Kidney (tissue), 14 donors: Measurements from ENCODE around the gene TBX15. TPM values are rescaled to one million over a fixed set of nuclear protein-coding genes. Genes with fewer than 3 reads are reported as not detected.

Experiments used
- DNase-seq, 5 donors: peaks; one replicate each; pipeline ENCODE4 v3.0.0-alpha.2; 2013 to 2020
- FAIRE-seq: peaks from 2 replicates; lab custom pipeline; 2012; peaks lifted over from hg19 to GRCh38; lab: Jason Lieb, UNC
- H3K27ac ChIP-seq, 2 donors: one replicate each; pipeline ENCODE4 v1.7.0; 2013; ENCODE audit warnings: low read depth in 2 of 2, low read length in 2 of 2, inconsistent platforms in 1 of 2
- H3K27me3 ChIP-seq: one replicate; pipeline ENCODE4 v1.7.1; 2013; ENCODE audit warnings: low read length, inconsistent platforms; ENCODE audit not compliant: control insufficient read depth, insufficient read depth
- H3K36me3 ChIP-seq, 3 donors: one replicate each; pipeline versions ENCODE4 v1.7.0 to v1.7.1; 2013; ENCODE audit warnings: low read length in 3 of 3, control low read depth in 1 of 3, inconsistent platforms in 1 of 3; ENCODE audit not compliant: insufficient read depth in 3 of 3, control insufficient read depth in 2 of 3
- H3K4me1 ChIP-seq, 3 donors: one replicate each; pipeline versions ENCODE4 v1.7.0 to v1.7.1; 2013; ENCODE audit warnings: low read length in 3 of 3, inconsistent platforms in 1 of 3, low read depth in 1 of 3; ENCODE audit not compliant: control insufficient read depth in 2 of 3, insufficient read depth in 2 of 3
- H3K4me3 ChIP-seq, 3 donors: one replicate each; pipeline versions ENCODE4 v1.7.0 to v1.8.1; 2013; ENCODE audit warnings: low read length in 3 of 3, control low read depth in 1 of 3, inconsistent platforms in 1 of 3
- H3K9ac ChIP-seq, 3 donors: one replicate each; pipeline versions ENCODE4 v1.7.0 to v1.7.1; 2013; ENCODE audit warnings: low read length in 3 of 3, control low read depth in 1 of 3, inconsistent platforms in 1 of 3
- H3K9me3 ChIP-seq, 3 donors: one replicate each; pipeline versions ENCODE4 v1.7.0 to v1.7.1; 2013; ENCODE audit warnings: low read length in 3 of 3, control low read depth in 1 of 3, inconsistent platforms in 1 of 3; ENCODE audit not compliant: control insufficient read depth in 2 of 3, insufficient read depth in 1 of 3
- CTCF ChIP-seq: IDR thresholded peaks from 3 replicates; pipeline ENCODE4 v1.5.1; 2012; ENCODE audit warnings: mild to moderate bottlenecking, moderate library complexity, borderline replicate concordance; ENCODE audit not compliant: insufficient read depth; ENCODE audit errors: extremely low read depth
- intact Hi-C: fragments of 100-400 bp; cut with DNase I; formaldehyde crosslinking; loops from one replicate; pipeline ENCODE4 v1.11.1; 2022
- polyA plus RNA-seq: library from polyadenylated mRNA; stranded (reverse); fragments of 350-450 nt; fragmentation: Illumina TruSeq; extraction: RNeasy Lipid Tissue Mini Kit (QIAGEN cat#74804); gene quantifications from one replicate; pipeline ENCODE4 v1.2.3, GENCODE V29; 2014; ENCODE audit warnings: low read depth, low replicate concordance; ENCODE audit not compliant: insufficient read depth
- total RNA-seq: library from RNA; stranded (reverse); fragmentation: NEBNext Ultra II Directional; extraction: Animal tissue kit (Norgen Biotek cat#: 25700); gene quantifications from one replicate; pipeline ENCODE4 v1.2.1, GENCODE V29; 2021
- donor health status: control.
- donor health status: control.
- donor health status: control.
- donor health status: control.
- donor health status: control.
- donor health status: DM: yes; HTN: yes; CAD: no.
- donor health status: Normal renal cell carcinoma (clear cell type).

TBX15 gene
- total and polyA plus RNA-seq, 2 donors from 2014 or later: 0.82 TPM; not detected in 1

GRCh38 chr1:118884946-118885345 is 103.2 kb downstream of the TBX15 start:
- no peak for TF ChIP-seq CTCF
- H3K4me1 ChIP-seq: no peaks in the 10 kb centered on the region
- H3K4me3 ChIP-seq: no peak overlapping the region
- H3K27ac ChIP-seq: no peak overlapping the region
- H3K36me3 ChIP-seq: no peaks in the 10 kb centered on the region
- H3K9ac ChIP-seq: no peak overlapping the region
- intact Hi-C loops: no loop called here
- DNase-seq (no peak), FAIRE-seq (no peak)
- H3K9me3 ChIP-seq: no peaks in the 10 kb centered on the region
- H3K27me3 ChIP-seq: no peaks in the 10 kb centered on the region

- no peaks in the 10 kb centered on the region for H3K4me1 ChIP-seq
- no peak overlapping the region for H3K4me3 ChIP-seq
- no peak for TF ChIP-seq CTCF
- intact Hi-C loops: no loop called here
- FAIRE-seq (no peak), DNase-seq (no peak)
- H3K9me3 ChIP-seq: no peaks in the 10 kb centered on the region
- H3K27me3 ChIP-seq: no peaks in the 10 kb centered on the region
- no peak overlapping the region for H3K27ac ChIP-seq
- H3K9ac ChIP-seq: no peak overlapping the region
- no peaks in the 10 kb centered on the region for H3K36me3 ChIP-seq
Observed at GRCh38 chr1:118881751-118882150, 106.4 kb downstream of the TBX15 start.

GRCh38 chr1:118878661-118879060 is 109.5 kb downstream of the TBX15 start:
- Histone ChIP-seq H3K27ac (no peak overlapping the region), H3K4me1 (no peaks in the 10 kb centered on the region), H3K4me3 (no peak overlapping the region), H3K9ac (no peak overlapping the region), H3K9me3 (no peaks in the 10 kb centered on the region), H3K27me3 (no peaks in the 10 kb centered on the region), H3K36me3 (no peaks in the 10 kb centered on the region)
- FAIRE-seq (no peak), DNase-seq (peak in 1 of 5 donors; percentile 18)
- no peak for TF ChIP-seq CTCF
- intact Hi-C loops: no loop called here
